Measurements from ENCODE around the gene TMEM182. TPM values are rescaled to one million over a fixed set of nuclear protein-coding genes. Genes with fewer than 3 reads are reported as not detected.

The TMEM182 gene
- total RNA-seq, 2 donors from 2014 or later, result 4.2 to 5.6 TPM

- Mint-ChIP-seq H3K36me3 (ENCODE audit: low read depth) (no peaks in the 10 kb centered on the region), H3K4me3 (peak overlapping the region; percentile 98), H3K27me3 (ENCODE audit: insufficient read depth) (no peaks in the 10 kb centered on the region), H3K4me1 (peaks cover 16% of the 10 kb centered on the region), H3K27ac (no peak overlapping the region), H3K9me3 (no peaks in the 10 kb centered on the region)
- no peak for DNase-seq
- no peaks in the 10 kb centered on the region for H3K36me3 ChIP-seq (ENCODE audit: control insufficient read depth, insufficient read depth, low read length)
- WGBS, 2 experiments (ENCODE audit: insufficient coverage in 1 of 2, insufficient read length in 1 of 2), result 89 to 91% methylated on average over 1 of the region's 1 CpG
- H3K4me1 ChIP-seq (ENCODE audit: control insufficient read depth, insufficient read depth, low read length), result peaks cover 3% of the 10 kb centered on the region
- no peaks in the 10 kb centered on the region for H3K27me3 ChIP-seq (ENCODE audit: control insufficient read depth, insufficient read depth, low read length, poor library complexity, severe bottlenecking)
- TF ChIP-seq CTCF (conservative IDR thresholded peaks at IDR 0.05), result no peak
- peak overlapping the region; percentile 96 for H3K4me3 ChIP-seq (ENCODE audit: low read length)
- peaks cover 20% of the 10 kb centered on the region for H3K9me3 ChIP-seq (ENCODE audit: control insufficient read depth, low read length)
- H3K27ac ChIP-seq (ENCODE audit: low read depth, low read length), result no peak overlapping the region
- peak overlapping the region; percentile 70 for H3K9ac ChIP-seq (ENCODE audit: extremely low read depth, low read length, poor library complexity, severe bottlenecking)
These were observed 24.4 kb upstream of the TMEM182 start for GRCh38 chr2:102737431-102737830.

- no peaks in the 10 kb centered on the region for H3K27me3 ChIP-seq (ENCODE audit: control insufficient read depth, insufficient read depth, low read length, poor library complexity, severe bottlenecking)
- no peak overlapping the region for H3K4me3 ChIP-seq (ENCODE audit: low read length)
- no peaks in the 10 kb centered on the region for H3K36me3 ChIP-seq (ENCODE audit: control insufficient read depth, insufficient read depth, low read length)
- H3K27me3 Mint-ChIP-seq (ENCODE audit: insufficient read depth), result no peaks in the 10 kb centered on the region
- no peaks in the 10 kb centered on the region for H3K36me3 Mint-ChIP-seq (ENCODE audit: low read depth)
- H3K4me1 ChIP-seq (ENCODE audit: control insufficient read depth, insufficient read depth, low read length), result no peaks in the 10 kb centered on the region
- no peak for TF ChIP-seq CTCF (conservative IDR thresholded peaks at IDR 0.05)
- peaks cover 3% of the 10 kb centered on the region for H3K9me3 Mint-ChIP-seq
- DNase-seq, result no peak
- H3K9ac ChIP-seq (ENCODE audit: extremely low read depth, low read length, poor library complexity, severe bottlenecking), result no peak overlapping the region
- no peaks in the 10 kb centered on the region for H3K4me1 Mint-ChIP-seq
- H3K27ac Mint-ChIP-seq, result no peak overlapping the region
- WGBS, 2 experiments (ENCODE audit: insufficient coverage in 1 of 2, insufficient read length in 1 of 2), result 80 to 89% methylated on average over 2 to 3 of the region's 3 CpGs
- H3K4me3 Mint-ChIP-seq, result no peak overlapping the region
- no peak overlapping the region for H3K27ac ChIP-seq (ENCODE audit: low read depth, low read length)
- peaks cover 42% of the 10 kb centered on the region for H3K9me3 ChIP-seq (ENCODE audit: control insufficient read depth, low read length)
These were observed 18.6 kb upstream of the TMEM182 start for GRCh38 chr2:102743259-102743658.

- peaks cover 19% of the 10 kb centered on the region for H3K9me3 ChIP-seq (ENCODE audit: control insufficient read depth, low read length)
- H3K27me3 ChIP-seq (ENCODE audit: control insufficient read depth, insufficient read depth, low read length, poor library complexity, severe bottlenecking), result no peaks in the 10 kb centered on the region
- no peaks in the 10 kb centered on the region for H3K4me1 ChIP-seq (ENCODE audit: control insufficient read depth, insufficient read depth, low read length)
- H3K27me3 Mint-ChIP-seq (ENCODE audit: insufficient read depth), result no peaks in the 10 kb centered on the region
- no peak overlapping the region for H3K27ac Mint-ChIP-seq
- no peaks in the 10 kb centered on the region for H3K4me1 Mint-ChIP-seq
- WGBS, 2 experiments (ENCODE audit: insufficient coverage in 1 of 2, insufficient read length in 1 of 2), result 95 to 100% methylated on average over 2 to 4 of the region's 4 CpGs
- H3K9ac ChIP-seq (ENCODE audit: extremely low read depth, low read length, poor library complexity, severe bottlenecking), result no peak overlapping the region
- peaks cover 3% of the 10 kb centered on the region for H3K9me3 Mint-ChIP-seq
- H3K27ac ChIP-seq (ENCODE audit: low read depth, low read length), result no peak overlapping the region
- no peak overlapping the region for H3K4me3 Mint-ChIP-seq
- no peaks in the 10 kb centered on the region for H3K36me3 ChIP-seq (ENCODE audit: control insufficient read depth, insufficient read depth, low read length)
- no peaks in the 10 kb centered on the region for H3K36me3 Mint-ChIP-seq (ENCODE audit: low read depth)
- no peak overlapping the region for H3K4me3 ChIP-seq (ENCODE audit: low read length)
- TF ChIP-seq CTCF (conservative IDR thresholded peaks at IDR 0.05), result no peak
- no peak for DNase-seq
These were observed 13.7 kb upstream of the TMEM182 start for GRCh38 chr2:102748107-102748506.
